Endodermal cell (in vitro differentiated cells): Measurements from ENCODE around the gene ACSL3. TPM values are rescaled to one million over a fixed set of nuclear protein-coding genes. Genes with fewer than 3 reads are reported as not detected.

ENCODE experiments used
- total RNA-seq, 2 donors: library from RNA; stranded (reverse); fragmentation: NEBNext Ultra II Directional in 1 of 2; extraction: Animal tissue kit (Norgen Biotek cat#: 25700) in 1 of 2; gene quantifications; 2 replicates in 1 of 2; 3 replicates in 1 of 2; pipeline ENCODE4 v1.2.1, GENCODE V29; 2021

Gene ACSL3
- total RNA-seq, 2 donors from 2014 or later: 65.2 to 65.7 TPM

Other genes starting within 250 kb of the ACSL3 start
- 10 to 100 TPM; 15.9 to 18.3 TPM for gene FARSB, start 204.9 kb upstream of the ACSL3 start, total RNA-seq
- gene MOGAT1, start 189.4 kb upstream of the ACSL3 start, total RNA-seq: not detected
- under 1 TPM in 1 of 2 donors, not detected in 1; 0.22 TPM for gene KCNE4, start 191.2 kb downstream of the ACSL3 start, total RNA-seq